Stimulated activated CD8-positive, alpha-beta memory T cell treated with anti-CD3 and anti-CD28 coated beads, Interleukin-2, amount 100 ng/mL, for 48 hours (primary cell): ENCODE measurements around the gene HIVEP3.
A peak's percentile ranks its signal among the peaks of the same experiment; 100 is the strongest.

Experiments used
- DNase-seq, 2 donors: peaks; one replicate each; pipeline ENCODE4 v3.0.0-alpha.2; 2020; ENCODE audit warnings: low read depth in 2 of 2

The HIVEP3 gene

DNA sequence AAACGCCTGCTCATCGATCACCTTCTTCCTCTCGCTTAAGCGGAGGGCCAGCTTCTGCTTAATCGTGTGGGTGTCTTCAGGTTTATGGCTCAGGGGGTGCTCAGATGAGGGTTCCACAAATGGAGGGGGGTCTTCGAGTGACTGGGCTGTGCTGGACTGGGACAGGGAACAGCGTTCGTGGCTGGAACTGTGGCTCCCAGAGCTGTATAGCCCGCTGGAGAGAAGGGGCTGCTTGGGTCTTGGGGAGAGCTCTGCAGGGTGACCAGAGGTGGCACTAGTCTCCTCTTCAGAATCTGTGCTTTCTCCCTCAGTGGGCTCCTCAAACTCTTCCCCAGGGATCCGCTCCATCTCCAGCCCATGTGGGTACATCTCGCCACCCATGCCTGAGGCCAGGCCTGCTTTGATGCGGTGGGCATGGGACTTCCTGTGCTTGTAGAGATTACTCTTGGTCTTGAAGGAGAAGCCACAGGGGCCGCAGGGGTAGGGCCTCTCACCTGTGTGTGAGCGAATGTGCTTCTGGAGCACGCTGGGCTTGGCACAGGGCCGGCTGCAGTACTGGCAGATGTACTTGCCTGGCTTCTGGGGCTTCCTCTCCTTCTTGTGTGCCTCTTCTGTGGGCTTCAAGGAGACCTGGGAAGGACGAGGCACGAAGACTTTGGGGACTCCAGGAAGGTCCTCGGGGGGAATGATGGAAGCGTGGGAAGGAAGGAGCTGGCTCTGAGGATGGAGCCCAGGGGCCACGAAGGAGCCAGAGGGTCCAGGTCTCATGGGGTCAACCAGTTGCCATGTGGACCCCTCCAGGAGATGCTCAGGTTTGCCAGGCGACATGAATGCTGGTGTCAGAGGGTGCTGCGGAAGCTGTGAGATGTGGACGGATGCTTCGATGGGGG, 334.8 kb downstream of the HIVEP3 start:
- no peak for DNase-seq

DNA sequence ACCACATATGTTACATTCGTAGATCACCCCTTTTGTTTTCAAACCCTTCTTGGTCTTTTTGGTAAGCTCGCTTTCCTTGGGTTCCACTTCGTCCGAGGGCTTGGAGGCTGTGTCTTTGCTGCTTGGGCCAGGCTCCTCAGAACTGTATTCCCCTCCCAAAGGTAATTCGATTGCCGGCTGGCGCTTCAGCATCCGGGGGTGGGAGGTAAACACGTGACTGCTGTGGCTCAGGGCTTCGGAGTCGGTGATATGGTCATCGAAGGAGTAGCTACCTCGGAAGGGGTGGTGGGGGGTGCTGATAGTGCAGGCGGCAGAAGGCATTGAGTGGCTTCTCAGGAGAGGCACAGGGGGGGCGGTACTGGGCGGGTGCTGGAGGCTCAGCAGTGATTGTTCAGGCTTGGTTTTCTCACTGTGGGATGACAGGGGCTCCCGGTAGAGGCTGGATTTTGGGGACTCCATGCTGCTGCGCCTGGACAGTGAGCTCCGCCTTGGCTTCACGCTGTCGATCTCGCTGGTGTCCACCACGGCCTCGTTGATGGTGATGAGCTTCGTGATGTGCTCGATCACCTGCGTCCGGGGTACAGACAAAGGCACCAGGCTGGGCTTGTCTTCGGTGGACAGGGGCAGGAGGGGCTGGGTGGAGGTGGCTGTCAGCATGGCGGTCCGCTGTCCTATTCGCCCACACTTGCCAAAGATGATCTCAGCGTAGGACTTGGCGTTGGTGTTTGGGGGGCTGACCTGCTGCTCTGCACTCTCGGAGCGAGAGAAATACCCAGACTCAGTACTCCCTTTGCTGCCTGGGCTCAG, 335.7 kb downstream of the HIVEP3 start:
- DNase-seq: no peak

DNA sequence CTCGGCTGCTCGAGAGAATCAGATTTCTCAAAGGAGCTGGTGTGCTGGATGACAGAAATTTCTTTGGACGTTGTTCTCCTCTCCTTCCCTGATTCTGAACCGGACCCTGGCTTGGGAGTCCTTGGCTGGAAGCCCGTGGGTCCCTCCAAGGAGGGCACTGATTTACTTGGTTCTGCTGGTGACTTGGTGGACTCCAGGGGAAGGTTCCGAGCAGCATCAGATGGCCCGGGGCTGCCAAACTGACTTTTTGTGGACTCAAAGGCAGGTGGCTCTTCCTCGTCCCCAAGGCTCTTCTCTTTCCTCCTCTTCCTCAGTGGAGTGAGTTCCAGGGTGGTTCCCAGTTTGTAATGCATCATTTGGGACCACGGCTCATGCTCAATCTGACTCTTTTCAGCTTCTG, 336.4 kb downstream of the HIVEP3 start:
- DNase-seq: no peak

DNA sequence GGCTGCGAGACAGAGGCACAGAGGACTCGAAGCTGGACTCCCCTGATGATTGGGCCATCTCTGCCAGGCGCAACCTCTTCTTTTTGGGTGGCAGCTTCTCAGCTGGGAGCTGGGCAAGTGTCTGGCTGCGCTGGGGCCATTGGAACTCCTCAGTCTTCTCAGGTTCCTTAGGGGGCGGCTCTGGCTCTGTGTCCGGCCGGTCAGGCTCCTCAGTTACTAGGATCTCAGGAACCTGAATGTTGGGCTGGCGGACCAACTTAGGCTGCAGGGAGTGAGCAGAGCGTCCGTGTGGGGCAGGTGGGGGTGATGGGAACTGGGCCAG, 336.8 kb downstream of the HIVEP3 start:
- DNase-seq: no peak

DNA sequence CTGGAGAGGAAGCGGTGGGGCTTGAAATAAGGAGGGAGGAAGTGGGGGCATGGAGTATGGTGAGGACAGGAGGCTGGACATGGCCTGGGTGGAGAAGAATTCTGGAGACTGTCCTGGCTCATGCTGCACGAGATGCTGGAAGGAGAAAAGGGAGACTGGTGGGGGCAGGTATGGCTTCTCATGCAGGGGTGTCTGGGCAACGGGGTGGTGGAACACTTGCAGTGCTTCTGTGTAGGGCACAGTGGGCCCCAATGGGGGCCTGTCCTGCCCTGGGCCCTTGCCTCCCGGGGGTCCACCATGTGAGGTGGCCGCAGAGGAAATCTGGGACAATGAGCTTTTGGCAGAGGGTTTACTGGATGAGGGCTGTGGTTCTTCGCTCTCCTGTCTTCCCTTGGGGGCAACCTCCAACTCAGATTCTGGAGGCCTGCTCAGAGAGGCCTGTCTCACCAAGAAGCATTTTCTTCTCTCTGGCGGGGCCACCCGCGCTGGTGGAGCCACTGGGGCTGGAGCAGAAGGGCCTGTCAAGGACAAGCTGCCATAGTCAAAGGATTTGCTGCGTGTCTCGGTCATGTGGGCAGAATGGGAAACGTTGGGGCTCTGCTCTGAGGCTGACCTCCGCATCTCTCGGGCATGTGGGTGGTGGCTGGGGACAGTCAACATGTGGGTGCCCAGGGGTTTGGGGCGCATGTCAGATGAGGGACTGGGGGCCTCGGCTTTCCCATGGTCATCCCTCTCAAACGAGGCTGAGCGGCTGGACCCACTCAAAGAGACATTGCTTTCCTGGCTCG, 337.3 kb downstream of the HIVEP3 start:
- no peak for DNase-seq

DNA sequence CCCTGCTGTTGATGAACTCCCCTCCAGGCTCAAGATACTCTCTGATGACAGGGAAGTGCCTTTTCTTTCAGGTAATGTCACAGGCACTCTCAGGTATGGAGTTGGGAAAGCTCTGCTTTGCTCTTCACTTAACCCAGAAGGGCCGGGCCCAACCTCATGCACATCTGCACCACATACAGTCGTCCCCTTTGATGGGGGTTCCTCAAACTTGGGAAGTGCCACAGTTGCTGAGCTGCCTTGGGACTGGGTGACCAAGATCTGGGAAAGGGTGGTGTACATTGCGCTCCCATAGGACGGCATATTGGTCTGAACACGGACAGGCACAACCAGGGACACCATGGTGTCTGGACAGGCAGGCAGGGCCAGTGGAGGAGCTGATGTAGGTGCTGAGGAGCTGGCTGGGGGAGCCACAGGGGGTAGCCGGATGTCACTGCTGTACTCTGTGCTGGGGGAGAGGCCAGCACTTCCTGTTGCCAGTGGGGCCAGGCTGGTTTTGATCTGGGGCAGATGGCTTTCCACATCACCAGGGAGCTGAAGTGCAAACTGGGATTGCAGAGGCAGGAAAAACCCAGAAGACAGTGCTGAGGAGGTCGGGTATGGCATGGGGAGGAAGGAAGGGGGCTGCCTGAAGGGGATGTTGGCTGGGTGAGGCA, 338.1 kb downstream of the HIVEP3 start:
- DNase-seq: no peak

DNA sequence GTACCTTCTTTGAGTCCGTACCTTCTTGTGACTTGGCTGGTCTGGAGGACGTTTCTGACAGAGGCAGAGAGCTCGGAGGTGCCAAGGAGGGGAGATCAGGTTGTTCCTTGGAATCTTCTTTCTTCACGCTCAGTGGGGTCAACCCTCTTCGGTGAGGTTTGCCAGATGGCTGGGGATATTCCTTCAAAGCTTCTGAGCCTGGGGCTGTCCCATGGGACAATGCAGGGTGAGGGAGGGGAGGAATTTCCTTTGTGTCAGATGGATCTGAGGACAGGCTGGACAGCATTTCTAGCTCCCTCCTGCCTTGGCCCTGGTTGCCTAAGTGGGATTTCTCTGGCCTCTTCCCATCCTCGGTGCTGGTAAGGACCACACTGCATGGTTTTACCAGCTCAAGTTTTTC, 338.7 kb downstream of the HIVEP3 start:
- DNase-seq: no peak

DNA sequence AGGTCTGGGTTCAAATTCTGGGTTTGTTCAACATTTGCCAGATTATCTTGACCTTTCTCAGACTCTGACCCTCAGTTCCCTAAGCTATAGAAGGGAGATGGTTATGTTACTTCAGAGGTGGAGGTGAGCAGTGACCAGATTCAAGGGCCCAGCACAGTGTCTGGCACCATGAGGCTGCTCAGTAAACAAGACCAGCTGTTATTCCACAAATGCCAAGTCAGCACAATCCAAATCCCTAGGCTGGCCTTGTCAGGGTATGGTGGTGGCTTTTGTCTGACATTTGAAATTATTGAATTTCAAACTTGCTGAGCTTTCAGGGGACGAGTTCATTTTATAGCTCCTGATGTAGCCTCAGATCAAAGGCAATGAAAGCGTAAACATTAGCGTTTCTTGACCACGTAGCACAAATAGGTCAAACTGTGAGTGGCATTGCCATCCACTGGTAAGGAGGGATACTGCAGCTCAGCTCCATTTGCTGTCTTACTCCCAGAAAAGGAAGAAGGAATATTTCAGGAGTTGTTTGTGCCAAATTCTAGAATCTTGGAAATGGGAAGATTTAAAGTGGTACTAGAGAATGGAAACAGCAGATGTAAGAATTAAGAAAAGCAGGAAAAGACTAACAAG, 339.9 kb downstream of the HIVEP3 start:
- DNase-seq: no peak

DNA sequence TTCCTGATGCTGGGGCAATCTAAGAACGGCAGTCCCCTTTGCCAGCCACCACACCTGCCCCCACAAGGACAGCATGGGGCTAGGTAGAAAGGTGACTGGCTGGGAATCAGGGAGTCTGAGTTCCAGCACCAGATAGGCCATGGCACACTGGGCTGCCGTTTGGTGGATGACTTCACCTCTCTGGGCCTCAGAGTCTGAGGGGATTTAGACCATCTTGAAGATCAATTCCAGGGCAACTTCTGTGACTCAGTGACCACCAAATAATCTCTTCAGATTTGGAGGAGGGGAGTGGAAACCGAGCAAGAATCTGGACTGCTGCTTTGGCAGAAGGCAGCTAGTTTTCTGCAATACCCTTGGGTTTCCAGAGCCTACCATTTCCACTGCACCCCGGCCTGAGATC, 342.1 kb downstream of the HIVEP3 start:
- DNase-seq: no peak

DNA sequence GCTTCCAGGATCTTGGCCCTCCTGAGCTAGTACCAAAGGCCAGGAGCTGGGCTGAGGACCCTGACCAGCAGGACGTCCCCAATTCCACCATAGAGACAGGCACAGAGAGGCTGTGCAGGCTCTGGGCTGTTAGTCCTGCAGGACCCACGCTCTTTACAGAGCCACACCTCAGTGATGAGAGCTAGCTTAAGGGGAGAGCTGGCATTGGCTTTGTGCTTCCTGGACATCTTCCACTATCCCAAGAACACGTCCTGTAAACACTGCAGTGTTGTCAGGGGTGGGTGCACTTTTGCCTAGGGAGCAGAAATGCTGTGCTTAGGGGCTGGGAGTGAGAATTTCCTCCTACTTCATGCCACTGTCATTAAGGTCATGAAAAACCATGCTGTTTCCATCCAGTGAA, 342.5 kb downstream of the HIVEP3 start:
- no peak for DNase-seq

DNA sequence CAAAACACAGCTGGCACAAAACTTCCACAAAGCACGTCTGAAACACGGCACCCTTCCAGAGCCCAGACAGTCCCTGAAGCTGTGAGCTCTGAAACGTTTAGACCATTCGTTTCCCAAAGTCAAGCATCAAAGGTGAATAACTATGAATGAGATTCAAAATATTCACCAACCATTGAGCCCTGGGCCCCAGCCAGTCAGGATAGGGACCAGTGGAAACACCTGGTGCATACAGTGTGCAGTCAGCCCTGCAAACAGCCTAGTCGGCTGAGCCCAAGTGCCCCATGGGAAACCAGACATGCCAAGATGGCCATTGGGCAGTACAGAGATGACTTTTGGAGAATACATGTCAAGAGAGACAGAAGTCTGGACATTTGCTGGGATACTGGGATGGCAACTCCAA, 343.9 kb downstream of the HIVEP3 start:
- DNase-seq: no peak

DNA sequence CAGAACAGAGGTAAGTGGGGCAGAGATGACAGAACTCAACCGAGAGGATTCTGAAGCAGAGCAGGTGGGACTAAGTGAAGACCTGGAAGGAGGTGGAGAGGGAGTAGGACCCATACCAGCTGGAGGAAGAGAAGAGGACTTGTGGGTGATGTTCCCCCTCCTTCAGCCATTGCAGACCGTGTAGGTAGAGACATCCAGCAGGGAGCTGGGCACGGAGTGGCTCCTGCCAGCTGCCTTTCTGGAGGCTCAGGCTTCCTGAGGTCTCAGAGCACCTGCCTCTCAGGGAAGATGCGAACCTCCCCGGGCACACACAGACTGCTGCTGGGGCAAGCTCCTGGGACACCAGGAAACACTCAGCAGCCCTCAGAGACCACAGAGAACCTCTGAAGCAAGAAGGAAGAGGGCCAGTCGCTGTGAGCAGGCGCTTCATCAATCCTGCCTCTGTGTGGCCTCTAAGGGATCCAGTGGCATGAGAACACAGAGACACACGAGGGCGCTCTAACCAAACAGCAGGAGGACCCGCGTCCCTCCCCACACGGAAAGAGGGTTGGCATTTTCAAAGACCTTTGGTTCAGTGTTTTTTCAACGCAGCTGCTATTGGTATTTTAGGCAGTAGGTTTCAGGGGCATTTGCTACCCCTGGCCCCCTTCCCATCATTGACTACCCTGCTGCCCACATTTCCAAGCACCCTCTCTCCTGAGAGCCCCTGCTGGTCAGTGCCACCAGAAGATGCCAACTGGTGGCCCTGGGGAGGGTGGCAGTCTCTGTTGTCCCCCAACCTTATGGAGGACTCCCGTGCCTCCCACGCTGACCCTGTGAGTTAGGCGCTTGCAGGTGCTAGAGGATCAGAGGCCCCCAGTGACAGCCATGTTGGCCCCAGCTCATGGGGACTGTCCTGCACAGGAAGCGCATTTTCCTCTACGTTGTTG, 344.7 kb downstream of the HIVEP3 start:
- DNase-seq: peak; percentile 50 to 71

DNA sequence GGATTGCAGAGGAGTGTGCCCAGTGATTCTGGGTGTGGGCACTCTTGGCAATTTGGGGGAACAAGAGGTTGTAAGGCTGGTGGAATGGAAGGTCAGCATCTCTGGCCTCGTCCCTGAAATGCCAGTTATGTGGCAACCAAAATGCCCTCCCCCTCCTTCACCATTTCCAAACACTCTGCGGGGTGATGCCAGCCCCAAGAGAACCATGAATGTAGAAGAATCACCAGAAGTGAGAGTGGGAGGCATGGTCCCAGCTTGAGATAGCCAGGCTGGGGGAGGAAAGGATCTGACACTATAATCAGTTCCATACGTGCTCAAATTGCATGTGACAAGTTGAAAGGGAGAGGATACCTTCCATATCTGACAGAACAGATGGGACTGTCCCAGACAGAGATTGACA, 345.5 kb downstream of the HIVEP3 start:
- DNase-seq: no peak

DNA sequence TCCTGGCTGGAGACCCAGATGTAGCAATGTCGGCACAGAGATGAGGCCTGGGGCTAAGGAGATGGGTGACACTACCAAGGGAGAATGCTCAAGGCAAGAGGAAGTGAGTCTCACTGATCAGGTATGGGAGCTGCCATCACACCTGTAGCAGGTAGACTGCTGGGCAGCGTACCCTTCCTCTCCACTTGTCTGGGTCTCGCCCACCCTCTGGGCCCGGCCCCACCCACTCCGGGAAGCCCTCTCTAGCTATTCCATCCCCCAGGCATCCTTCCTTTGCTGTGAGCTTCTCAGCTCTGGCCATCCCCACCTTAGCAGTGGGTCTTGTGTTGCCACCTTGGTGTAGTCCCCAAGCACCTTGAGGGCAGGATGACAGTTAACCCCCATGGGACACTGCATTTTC, 346.5 kb downstream of the HIVEP3 start:
- no peak for DNase-seq

DNA sequence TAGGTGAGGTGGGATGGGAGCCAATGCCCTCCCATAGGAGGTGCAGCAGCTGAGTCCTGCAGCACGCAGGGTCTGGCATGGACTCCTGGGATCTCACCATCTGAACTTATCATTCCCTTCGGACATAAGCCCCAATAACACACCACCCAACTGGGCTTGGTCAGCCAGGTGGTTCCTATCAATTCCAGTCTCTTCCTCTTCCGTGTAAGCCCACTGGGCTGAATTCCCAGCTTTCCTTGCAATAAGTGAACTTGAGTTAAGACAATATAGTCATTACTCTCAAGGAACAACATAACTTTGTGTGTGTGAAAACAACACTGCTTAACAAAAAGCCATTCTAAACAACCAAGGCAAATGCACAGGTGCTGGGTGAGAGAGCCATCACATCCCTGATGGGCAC, 347.7 kb downstream of the HIVEP3 start:
- no peak for DNase-seq

DNA sequence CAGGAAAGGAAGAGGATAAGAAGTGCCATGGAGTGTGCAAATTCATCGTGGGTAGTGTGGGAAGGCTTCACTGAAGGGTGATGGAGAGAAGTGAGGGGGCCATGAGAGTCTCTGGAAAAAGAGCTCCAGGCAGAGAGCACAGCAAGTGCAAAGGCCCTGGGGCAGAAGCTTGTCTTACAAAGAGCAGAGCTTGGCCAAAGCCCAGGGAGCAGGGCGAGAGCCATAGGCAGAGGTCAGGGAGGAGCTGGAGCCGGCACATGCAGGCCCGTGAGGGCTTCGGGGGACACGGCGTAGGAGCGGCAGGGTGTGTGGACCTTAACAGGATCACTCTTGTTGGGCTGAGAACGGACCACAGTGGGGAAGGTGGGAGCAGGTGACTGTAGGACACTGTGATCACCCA, 350.5 kb downstream of the HIVEP3 start:
- DNase-seq: no peak

DNA sequence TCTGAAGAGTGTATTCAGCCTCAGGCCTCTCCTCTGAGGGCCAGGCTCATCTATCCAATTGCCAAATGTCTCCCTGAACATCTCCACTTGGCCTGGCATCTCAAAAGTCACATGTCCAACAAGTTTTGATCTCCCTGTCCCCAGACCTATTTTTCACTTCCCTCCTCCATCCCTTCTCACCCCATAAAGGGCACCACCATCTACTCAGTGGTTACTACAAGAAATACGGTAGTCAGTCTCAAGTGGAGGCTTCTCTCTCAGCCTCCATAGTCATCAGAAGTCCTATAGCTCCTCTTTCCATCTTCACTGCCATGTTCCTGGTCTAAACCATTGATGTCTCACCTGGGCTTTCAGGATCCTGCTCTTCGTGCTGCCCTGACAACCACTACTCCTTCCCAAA, 351.8 kb downstream of the HIVEP3 start:
- DNase-seq: no peak

DNA sequence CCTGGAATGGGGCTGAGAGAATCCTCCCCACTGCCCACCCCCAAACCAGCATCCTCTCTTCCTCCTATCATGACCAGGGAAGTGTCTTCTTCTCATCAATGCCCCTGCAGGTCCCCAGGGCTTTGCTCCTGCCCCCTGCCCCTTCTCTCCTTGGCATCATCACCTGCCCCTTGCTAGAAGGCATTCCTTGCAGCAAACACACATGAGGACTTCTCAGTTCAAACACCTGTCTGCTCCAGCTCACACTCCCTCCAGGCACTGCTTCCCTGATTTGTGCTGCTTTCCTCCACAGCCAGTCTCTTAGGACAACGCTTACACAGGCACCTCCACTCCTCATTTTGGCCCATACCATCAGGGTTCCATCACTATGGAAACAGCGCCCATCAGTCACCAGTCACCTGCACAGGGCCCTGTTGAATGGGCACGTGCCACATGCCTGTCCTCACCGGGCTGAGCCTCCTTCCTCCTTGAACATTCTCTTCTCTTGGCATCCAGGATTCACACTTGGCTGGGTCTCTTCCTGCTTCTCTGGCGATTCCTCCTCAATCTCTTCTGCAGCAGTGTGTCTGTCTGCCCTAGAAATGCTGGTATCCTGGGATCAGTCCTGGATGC, 352.3 kb downstream of the HIVEP3 start:
- DNase-seq: no peak

DNA sequence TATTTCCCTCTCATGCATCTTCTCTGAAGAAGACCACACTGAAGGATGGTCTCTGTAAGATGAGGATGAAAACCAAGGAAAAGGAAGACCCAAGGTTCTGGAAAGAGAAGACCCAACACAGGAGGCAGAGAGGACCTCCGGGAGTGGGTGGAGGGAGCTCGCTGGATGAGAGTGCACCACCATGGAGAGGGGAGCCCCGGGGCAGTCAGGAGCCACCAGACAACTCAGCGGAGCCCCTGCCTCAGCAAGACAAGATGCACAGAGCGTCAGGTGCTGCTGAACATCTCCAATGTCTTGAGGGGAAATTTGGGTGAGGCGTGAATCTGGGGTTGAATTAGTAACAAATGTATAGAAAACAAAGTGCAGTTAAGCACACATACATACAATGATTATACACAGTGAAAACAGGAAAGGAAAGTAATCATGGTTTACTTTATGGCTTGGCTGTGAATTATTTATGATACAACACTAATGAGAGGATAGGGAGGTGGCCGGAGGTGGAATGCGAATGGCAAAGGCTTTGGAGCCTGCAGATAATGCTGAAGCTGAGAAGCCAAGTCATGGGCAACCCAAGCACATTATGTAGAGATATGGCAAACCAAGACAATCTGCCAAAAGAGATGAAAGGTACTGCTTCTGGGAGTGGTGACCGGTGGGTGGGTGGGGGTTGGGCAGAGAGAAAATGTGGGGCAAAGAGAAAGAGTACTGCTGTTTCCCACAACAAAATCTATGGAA, 353.8 kb downstream of the HIVEP3 start:
- DNase-seq: no peak
